HEK293 (cell line): ENCODE measurements around the gene CDC42SE1.

Experiments used
- ZBTB10 ChIP-seq: fragments of 450-650 bp; formaldehyde crosslinking; IDR thresholded peaks from 2 replicates; pipeline ENCODE4 v1.5.1; 2016; ENCODE audit warnings: missing biosample characterization, missing genetic modification characterization
- ZFHX2 ChIP-seq: fragments of 450-650 bp; formaldehyde crosslinking; conservative IDR thresholded peaks from 2 replicates; pipeline ENCODE4 v1.5.1; 2016; ENCODE audit warnings: missing biosample characterization, missing genetic modification characterization
- ZFP37 ChIP-seq: fragments of 450-650 bp; formaldehyde crosslinking; IDR thresholded peaks from 2 replicates; pipeline ENCODE4 v1.5.1; 2016; ENCODE audit warnings: missing biosample characterization, missing genetic modification characterization
- ZNF146 ChIP-seq: fragments of 450-650 bp; formaldehyde crosslinking; IDR thresholded peaks from 2 replicates; pipeline ENCODE4 v1.5.1; 2016; ENCODE audit warnings: missing biosample characterization, missing genetic modification characterization
- ZNF148 ChIP-seq: fragments of 450-650 bp; formaldehyde crosslinking; IDR thresholded peaks from 2 replicates; pipeline ENCODE4 v1.5.0; 2017; ENCODE audit warnings: missing biosample characterization, missing genetic modification characterization, borderline replicate concordance
- ZNF169 ChIP-seq: fragments of 450-650 bp; formaldehyde crosslinking; IDR thresholded peaks from 2 replicates; pipeline ENCODE4 v1.5.1; 2016; ENCODE audit warnings: missing biosample characterization, missing genetic modification characterization
- ZNF324 ChIP-seq: fragments of 450-650 bp; formaldehyde crosslinking; IDR thresholded peaks from 2 replicates; pipeline ENCODE4 v1.5.1; 2016; ENCODE audit warnings: missing biosample characterization, missing genetic modification characterization
- ZNF341 ChIP-seq: fragments of 450-650 bp; formaldehyde crosslinking; IDR thresholded peaks from 2 replicates; pipeline ENCODE4; 2016; ENCODE audit warnings: low read depth, missing biosample characterization, missing genetic modification characterization
- ZNF391 ChIP-seq: fragments of 450-650 bp; formaldehyde crosslinking; IDR thresholded peaks from 2 replicates; pipeline ENCODE4 v1.5.1; 2016; ENCODE audit warnings: low read depth, missing biosample characterization, missing genetic modification characterization, borderline replicate concordance
- ZNF423 ChIP-seq: fragments of 450-650 bp; formaldehyde crosslinking; IDR thresholded peaks from 2 replicates; pipeline ENCODE4 v1.5.1; 2016; ENCODE audit warnings: missing biosample characterization, missing genetic modification characterization
- ZNF571 ChIP-seq: fragments of 450-650 bp; formaldehyde crosslinking; IDR thresholded peaks from 2 replicates; pipeline ENCODE4 v1.5.0; 2017; ENCODE audit warnings: missing biosample characterization, missing genetic modification characterization
- ZNF658 ChIP-seq: fragments of 450-650 bp; formaldehyde crosslinking; IDR thresholded peaks from 2 replicates; pipeline ENCODE4; 2016; ENCODE audit warnings: missing biosample characterization, missing genetic modification characterization
- ZNF747 ChIP-seq: fragments of 450-650 bp; formaldehyde crosslinking; IDR thresholded peaks from 2 replicates; pipeline ENCODE4 v1.5.1; 2016; ENCODE audit warnings: missing biosample characterization, missing genetic modification characterization
- ZNF76 ChIP-seq: fragments of 450-650 bp; formaldehyde crosslinking; IDR thresholded peaks from 2 replicates; pipeline ENCODE4; 2016; ENCODE audit warnings: low read depth, missing biosample characterization, missing genetic modification characterization, borderline replicate concordance
- ZNF830 ChIP-seq: fragments of 450-650 bp; IDR thresholded peaks from 2 replicates; pipeline ENCODE4 v1.5.0; 2018; ENCODE audit warnings: missing biosample characterization, missing genetic modification characterization, low read depth, mild to moderate bottlenecking, moderate library complexity
- ZXDB ChIP-seq: fragments of 450-650 bp; formaldehyde crosslinking; IDR thresholded peaks from 2 replicates; pipeline ENCODE4 v1.5.1; 2016; ENCODE audit warnings: missing biosample characterization, missing genetic modification characterization
- TF ChIP-seq, protein P1 (sequence below): fragments of 450-650 bp; formaldehyde crosslinking; IDR thresholded peaks from 2 replicates; pipeline ENCODE4 v1.5.1; 2016; ENCODE audit warnings: missing biosample characterization, missing genetic modification characterization
- TF ChIP-seq, protein P2 (sequence below): fragments of 450-650 bp; formaldehyde crosslinking; IDR thresholded peaks from 2 replicates; pipeline ENCODE4 v1.5.1; 2016; ENCODE audit warnings: missing biosample characterization, missing genetic modification characterization, borderline replicate concordance
- TF ChIP-seq, protein P3 (sequence below): fragments of 450-650 bp; formaldehyde crosslinking; IDR thresholded peaks from 2 replicates; pipeline ENCODE4 v1.5.1; 2016; ENCODE audit warnings: missing biosample characterization, missing genetic modification characterization
- TF ChIP-seq, protein P4 (sequence below): fragments of 450-650 bp; formaldehyde crosslinking; IDR thresholded peaks from 2 replicates; pipeline ENCODE4 v1.5.1; 2016; ENCODE audit warnings: missing biosample characterization, missing genetic modification characterization
- TF ChIP-seq, protein P5 (sequence below): fragments of 450-650 bp; formaldehyde crosslinking; IDR thresholded peaks from 2 replicates; pipeline ENCODE4 v1.5.1; 2016; ENCODE audit warnings: missing biosample characterization, missing genetic modification characterization

Gene CDC42SE1

DNA sequence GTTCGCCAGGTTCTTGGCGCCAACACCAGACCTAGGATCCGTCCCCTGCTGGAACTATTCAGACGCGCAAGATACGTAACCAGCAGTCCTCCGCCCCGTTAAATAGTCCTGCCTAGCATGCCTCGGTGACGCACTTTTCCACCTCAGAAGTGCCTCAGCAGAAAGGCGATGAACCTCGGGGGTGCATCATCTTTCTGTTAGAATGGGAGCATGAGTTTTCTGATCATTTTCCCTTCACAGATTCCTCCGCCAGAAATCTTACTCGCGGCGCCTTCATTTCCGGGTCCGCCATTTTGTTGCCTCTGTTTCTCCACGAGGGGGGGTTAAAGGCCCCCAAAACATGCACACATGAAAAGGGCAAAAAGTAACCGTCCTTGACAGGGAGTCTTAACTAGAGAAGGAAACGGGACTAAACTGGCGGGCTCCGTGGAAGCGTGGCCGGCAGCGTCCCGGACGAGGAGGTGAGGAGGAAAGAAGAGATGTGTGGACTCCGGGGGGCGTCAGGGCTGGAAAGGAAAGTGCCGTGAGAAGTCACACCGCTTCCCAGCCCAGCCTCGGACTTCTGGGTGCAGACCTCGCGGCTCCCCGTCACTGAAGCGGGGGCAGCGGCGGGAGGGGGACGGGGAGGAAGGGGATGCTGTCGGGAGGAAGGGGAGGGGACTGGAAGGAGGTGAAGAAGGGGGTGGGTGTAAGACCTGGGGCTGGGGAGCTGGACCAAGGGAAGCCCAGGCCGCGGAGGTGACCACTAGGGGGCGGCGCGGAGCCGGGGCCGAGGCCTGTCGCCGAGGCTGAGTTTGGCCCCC lies 11.3 kb upstream of the CDC42SE1 start, which contains the start of gene GABPB2 (continued):
- TF ChIP-seq, protein P1, sequence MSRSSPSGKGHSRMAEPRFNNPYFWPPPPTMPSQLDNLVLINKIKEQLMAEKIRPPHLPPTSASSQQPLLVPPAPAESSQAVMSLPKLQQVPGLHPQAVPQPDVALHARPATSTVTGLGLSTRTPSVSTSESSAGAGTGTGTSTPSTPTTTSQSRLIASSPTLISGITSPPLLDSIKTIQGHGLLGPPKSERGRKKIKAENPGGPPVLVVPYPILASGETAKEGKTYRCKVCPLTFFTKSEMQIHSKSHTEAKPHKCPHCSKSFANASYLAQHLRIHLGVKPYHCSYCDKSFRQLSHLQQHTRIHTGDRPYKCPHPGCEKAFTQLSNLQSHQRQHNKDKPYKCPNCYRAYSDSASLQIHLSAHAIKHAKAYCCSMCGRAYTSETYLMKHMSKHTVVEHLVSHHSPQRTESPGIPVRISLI (tag by site-specific recombination) = no peak
- TF ChIP-seq ZNF146 (tag by site-specific recombination) (peak; percentile 97), ZNF341 (tag by site-specific recombination) (peak; percentile 98), ZNF169 (tag by site-specific recombination) (no peak), ZNF571 (tag by site-specific recombination) (no peak), ZNF148 (tag by site-specific recombination) (peak; percentile 58; the same call in 1 of the 2 replicates), ZFHX2 (tag by site-specific recombination) (peak; percentile 56), ZNF423 (tag by site-specific recombination) (no peak), ZNF658 (no peak), ZNF830 (tag by site-specific recombination) (no peak), ZFP37 (peak; percentile 98), ZNF747 (tag by site-specific recombination) (no peak), ZXDB (tag by site-specific recombination) (peak; percentile 99), ZNF76 (tag by site-specific recombination) (peak; percentile 85), ZNF324 (peak; percentile 97), ZNF391 (tag by site-specific recombination) (peak; percentile 99), ZBTB10 (peak; percentile 98)
- TF ChIP-seq, protein P2, sequence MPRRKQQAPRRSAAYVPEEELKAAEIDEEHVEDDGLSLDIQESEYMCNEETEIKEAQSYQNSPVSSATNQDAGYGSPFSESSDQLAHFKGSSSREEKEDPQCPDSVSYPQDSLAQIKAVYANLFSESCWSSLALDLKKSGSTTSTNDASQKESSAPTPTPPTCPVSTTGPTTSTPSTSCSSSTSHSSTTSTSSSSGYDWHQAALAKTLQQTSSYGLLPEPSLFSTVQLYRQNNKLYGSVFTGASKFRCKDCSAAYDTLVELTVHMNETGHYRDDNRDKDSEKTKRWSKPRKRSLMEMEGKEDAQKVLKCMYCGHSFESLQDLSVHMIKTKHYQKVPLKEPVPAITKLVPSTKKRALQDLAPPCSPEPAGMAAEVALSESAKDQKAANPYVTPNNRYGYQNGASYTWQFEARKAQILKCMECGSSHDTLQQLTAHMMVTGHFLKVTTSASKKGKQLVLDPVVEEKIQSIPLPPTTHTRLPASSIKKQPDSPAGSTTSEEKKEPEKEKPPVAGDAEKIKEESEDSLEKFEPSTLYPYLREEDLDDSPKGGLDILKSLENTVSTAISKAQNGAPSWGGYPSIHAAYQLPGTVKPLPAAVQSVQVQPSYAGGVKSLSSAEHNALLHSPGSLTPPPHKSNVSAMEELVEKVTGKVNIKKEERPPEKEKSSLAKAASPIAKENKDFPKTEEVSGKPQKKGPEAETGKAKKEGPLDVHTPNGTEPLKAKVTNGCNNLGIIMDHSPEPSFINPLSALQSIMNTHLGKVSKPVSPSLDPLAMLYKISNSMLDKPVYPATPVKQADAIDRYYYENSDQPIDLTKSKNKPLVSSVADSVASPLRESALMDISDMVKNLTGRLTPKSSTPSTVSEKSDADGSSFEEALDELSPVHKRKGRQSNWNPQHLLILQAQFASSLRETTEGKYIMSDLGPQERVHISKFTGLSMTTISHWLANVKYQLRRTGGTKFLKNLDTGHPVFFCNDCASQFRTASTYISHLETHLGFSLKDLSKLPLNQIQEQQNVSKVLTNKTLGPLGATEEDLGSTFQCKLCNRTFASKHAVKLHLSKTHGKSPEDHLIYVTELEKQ (tag by site-specific recombination) = peak; percentile 92
- TF ChIP-seq, protein P3, sequence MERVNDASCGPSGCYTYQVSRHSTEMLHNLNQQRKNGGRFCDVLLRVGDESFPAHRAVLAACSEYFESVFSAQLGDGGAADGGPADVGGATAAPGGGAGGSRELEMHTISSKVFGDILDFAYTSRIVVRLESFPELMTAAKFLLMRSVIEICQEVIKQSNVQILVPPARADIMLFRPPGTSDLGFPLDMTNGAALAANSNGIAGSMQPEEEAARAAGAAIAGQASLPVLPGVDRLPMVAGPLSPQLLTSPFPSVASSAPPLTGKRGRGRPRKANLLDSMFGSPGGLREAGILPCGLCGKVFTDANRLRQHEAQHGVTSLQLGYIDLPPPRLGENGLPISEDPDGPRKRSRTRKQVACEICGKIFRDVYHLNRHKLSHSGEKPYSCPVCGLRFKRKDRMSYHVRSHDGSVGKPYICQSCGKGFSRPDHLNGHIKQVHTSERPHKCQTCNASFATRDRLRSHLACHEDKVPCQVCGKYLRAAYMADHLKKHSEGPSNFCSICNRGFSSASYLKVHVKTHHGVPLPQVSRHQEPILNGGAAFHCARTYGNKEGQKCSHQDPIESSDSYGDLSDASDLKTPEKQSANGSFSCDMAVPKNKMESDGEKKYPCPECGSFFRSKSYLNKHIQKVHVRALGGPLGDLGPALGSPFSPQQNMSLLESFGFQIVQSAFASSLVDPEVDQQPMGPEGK (tag by site-specific recombination) = peak; percentile 100
- TF ChIP-seq, protein P4, sequence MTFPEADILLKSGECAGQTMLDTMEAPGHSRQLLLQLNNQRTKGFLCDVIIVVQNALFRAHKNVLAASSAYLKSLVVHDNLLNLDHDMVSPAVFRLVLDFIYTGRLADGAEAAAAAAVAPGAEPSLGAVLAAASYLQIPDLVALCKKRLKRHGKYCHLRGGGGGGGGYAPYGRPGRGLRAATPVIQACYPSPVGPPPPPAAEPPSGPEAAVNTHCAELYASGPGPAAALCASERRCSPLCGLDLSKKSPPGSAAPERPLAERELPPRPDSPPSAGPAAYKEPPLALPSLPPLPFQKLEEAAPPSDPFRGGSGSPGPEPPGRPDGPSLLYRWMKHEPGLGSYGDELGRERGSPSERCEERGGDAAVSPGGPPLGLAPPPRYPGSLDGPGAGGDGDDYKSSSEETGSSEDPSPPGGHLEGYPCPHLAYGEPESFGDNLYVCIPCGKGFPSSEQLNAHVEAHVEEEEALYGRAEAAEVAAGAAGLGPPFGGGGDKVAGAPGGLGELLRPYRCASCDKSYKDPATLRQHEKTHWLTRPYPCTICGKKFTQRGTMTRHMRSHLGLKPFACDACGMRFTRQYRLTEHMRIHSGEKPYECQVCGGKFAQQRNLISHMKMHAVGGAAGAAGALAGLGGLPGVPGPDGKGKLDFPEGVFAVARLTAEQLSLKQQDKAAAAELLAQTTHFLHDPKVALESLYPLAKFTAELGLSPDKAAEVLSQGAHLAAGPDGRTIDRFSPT (tag by site-specific recombination) = peak; percentile 65
- TF ChIP-seq, protein P5, sequence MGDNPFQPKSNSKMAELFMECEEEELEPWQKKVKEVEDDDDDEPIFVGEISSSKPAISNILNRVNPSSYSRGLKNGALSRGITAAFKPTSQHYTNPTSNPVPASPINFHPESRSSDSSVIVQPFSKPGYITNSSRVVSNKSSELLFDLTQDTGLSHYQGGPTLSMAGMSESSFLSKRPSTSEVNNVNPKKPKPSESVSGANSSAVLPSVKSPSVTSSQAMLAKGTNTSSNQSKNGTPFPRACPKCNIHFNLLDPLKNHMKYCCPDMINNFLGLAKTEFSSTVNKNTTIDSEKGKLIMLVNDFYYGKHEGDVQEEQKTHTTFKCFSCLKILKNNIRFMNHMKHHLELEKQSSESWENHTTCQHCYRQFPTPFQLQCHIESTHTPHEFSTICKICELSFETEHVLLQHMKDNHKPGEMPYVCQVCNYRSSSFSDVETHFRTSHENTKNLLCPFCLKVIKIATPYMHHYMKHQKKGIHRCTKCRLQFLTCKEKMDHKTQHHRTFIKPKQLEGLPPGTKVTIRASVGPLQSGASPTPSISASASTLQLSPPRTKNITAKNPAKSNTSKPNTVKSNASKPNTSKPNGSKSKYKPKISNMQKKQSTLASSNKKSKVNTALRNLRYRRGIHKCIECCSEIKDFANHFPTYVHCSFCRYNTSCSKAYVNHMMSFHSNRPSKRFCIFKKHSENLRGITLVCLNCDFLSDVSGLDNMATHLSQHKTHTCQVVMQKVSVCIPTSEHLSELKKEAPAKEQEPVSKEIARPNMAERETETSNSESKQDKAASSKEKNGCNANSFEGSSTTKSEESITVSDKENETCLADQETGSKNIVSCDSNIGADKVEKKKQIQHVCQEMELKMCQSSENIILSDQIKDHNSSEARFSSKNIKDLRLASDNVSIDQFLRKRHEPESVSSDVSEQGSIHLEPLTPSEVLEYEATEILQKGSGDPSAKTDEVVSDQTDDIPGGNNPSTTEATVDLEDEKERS (tag by site-specific recombination) = peak; percentile 79
